ENCODE data around the gene EHD3.

Gene EHD3

DNA sequence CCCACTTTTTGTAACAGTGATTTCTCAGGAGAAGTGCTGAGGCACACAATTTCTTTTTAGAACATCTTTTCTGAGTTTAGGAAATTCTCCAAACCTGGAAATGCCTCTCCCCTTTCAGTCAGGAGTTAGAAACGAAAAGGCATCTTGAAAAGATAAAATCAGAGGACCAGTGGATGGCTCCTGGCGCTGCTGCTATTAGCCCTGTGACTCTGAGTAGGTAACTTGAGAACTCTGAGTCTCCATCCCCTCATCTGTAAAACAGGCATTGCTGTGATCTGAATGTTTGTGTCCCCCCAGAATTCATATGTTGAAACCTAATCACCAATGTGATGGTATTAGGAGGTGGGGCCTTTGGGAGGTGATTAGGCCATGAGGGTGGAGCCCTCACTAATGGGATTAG is 50.2 kb downstream of the EHD3 start:
- H3K4me3 ChIP-seq (ENCODE audit: low read length): no peak overlapping the region
- TF ChIP-seq, protein P1, sequence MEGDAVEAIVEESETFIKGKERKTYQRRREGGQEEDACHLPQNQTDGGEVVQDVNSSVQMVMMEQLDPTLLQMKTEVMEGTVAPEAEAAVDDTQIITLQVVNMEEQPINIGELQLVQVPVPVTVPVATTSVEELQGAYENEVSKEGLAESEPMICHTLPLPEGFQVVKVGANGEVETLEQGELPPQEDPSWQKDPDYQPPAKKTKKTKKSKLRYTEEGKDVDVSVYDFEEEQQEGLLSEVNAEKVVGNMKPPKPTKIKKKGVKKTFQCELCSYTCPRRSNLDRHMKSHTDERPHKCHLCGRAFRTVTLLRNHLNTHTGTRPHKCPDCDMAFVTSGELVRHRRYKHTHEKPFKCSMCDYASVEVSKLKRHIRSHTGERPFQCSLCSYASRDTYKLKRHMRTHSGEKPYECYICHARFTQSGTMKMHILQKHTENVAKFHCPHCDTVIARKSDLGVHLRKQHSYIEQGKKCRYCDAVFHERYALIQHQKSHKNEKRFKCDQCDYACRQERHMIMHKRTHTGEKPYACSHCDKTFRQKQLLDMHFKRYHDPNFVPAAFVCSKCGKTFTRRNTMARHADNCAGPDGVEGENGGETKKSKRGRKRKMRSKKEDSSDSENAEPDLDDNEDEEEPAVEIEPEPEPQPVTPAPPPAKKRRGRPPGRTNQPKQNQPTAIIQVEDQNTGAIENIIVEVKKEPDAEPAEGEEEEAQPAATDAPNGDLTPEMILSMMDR (conservative IDR thresholded peaks at IDR 0.05; ENCODE audit: low read length): no peak
- DNase-seq (ENCODE audit: low read depth): no peak

DNA sequence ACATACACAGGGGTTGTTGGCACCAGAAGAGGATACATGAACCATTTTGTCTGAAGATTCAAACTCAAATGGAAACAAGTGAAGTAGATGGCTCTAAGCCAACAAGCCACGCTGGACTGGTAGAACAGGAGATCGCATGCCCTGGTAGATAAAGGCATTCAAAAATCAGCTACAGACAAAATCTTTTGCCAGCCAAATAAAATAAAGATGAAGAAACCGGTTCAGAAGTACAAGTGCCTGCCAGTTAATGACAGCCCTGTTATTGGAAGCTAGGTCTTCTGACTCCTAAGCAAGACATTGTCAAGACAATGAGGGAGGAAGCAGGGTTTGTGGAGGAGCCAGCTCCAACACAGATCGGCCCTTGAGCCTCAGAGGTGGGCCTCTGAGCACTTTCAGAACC is 52.3 kb downstream of the EHD3 start:
- TF ChIP-seq, protein P1 (conservative IDR thresholded peaks at IDR 0.05; ENCODE audit: low read length): no peak
- no peak overlapping the region for H3K4me3 ChIP-seq (ENCODE audit: low read length)
- no peak for DNase-seq (ENCODE audit: low read depth)

DNA sequence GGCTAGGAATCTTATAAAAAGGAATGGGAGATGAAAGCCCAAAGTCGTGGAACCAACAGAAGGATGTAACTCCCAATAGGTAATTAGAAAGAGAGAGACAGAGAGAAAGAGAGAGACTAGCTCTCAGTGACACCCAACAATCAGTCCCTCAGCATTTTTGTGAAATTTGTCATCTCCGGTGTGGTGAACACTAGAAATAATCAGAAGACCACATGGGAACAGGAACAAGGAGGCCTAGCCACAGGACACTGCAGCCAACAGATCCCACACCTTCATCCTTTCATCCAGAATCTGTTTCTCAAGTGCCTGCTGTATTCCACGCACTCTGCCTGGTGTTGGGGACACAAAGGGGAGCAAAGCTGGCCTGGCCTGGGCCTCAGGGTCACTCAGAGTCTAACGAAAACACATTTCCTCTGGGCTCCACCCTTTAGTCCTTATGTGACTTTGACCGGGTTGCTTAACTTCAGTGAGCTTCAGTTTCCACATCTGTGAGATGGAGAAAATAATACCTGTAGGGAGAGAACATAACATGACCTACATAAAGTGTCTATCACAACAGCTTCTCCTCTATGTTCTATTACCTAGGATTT is 53.1 kb downstream of the EHD3 start:
- H3K4me3 ChIP-seq (ENCODE audit: low read length): no peak overlapping the region
- TF ChIP-seq, protein P1 (conservative IDR thresholded peaks at IDR 0.05; ENCODE audit: low read length): no peak
- peak; percentile 51 for DNase-seq (ENCODE audit: low read depth)

DNA sequence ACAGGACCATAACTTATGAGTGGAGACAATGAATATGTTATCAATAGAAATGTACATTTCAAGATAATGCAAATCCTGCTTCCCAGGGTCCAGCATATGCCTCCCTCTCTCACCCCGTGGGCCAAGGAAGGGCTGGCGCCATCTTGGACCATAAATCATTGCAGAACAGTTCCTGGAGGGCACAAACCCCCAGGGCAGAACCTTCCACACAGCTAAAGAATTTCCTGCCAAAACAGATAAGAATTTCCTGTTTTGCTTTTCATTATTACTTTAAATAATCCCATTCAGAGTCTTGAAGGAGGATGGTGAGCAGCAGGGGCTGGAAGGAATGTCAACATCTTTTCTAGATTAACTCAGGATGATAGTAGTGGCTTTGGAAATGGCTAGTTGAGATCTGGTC is 53.7 kb downstream of the EHD3 start:
- DNase-seq (ENCODE audit: low read depth): peak; percentile 64
- no peak overlapping the region for H3K4me3 ChIP-seq (ENCODE audit: low read length)
- TF ChIP-seq, protein P1 (conservative IDR thresholded peaks at IDR 0.05; ENCODE audit: low read length): no peak

DNA sequence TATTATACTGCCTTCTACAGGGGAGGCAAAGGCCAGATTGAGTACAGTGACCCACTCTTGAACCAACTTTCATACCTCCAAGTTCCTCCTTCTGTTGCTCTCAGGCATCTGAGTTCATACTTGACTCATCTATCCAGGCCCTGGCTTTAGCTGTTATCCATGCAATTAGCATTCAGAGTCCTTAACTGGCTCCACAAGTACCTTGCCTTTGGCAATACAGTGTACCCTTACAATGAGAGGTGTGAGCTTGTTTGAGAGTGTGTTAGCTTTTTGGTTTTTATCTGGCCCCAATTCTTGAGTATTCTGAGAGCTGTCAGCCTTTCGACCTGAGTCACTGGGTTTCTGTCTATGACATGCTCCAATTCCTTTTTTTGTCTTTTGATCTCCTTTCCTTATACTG is 60.2 kb downstream of the EHD3 start:
- no peak overlapping the region for H3K4me3 ChIP-seq (ENCODE audit: low read length)
- no peak for DNase-seq (ENCODE audit: low read depth)
- TF ChIP-seq, protein P1 (conservative IDR thresholded peaks at IDR 0.05; ENCODE audit: low read length): no peak

DNA sequence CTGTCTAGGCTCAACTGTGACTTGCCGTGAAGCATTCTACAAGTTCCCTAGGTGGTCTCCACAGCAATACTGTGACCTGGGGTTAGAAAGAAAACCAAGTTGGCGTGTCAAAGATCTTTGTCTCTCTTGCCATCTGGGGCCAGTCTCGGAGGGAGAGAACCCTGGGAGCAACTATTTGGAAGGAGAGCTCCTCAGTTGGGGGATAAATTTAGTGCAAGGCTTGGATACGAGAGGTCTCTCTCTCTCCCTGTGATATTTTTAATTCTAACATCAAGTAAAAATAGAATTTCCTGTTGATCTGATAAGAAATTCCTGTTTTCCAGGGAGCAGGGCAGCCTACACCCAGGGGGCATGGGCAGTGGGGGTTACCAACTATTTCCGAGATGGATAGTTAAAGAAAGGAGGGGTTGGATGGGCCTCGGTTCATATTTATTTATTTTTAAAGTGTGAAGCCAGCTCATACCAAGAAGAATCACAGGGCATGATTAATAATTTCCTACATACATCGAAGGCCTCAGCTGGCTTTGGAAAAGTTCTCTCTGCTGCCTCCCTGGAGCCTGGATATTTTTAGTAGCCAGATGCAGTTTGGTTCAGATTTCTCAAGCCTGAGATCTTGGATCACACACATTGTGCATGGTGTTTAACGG is 62.8 kb downstream of the EHD3 start:
- H3K4me3 ChIP-seq (ENCODE audit: low read length): no peak overlapping the region
- TF ChIP-seq, protein P1 (conservative IDR thresholded peaks at IDR 0.05; ENCODE audit: low read length): no peak; the same call in 1 of the 2 replicates
- no peak for DNase-seq (ENCODE audit: low read depth)

DNA sequence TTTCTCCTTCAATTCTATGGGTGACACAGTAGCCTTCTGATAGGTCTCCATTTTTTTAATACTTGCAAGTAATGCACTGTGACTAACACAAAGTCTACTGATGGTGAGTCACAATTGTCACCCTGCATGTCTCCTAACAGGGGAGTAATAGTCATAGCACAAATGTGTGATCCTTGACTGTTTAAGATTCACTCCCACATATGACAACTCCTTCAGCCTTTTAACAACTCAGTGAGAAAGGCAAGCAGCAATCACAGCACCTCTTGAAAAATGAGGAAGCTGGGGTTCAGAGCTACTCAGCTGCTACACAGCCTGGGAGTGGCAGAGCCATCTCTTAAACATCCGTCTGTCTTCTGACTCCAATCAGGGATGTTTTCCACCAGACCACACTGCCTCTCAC is 63.8 kb downstream of the EHD3 start:
- peak; percentile 35 for DNase-seq (ENCODE audit: low read depth)
- TF ChIP-seq, protein P1 (conservative IDR thresholded peaks at IDR 0.05; ENCODE audit: low read length): no peak

More for the DNA sequence above, 63.8 kb downstream of the EHD3 start:
- no peak overlapping the region for H3K4me3 ChIP-seq (ENCODE audit: low read length)

All from AG10803 (cell line).